ENCODE results near the gene TRIM29.

TRIM29 gene

GRCh38 chr11:120149246-120149645 lies 11.3 kb upstream of the TRIM29 start (continued):
- TF ChIP-seq CSRNP3 (CRISPR knock-in tag; IDR thresholded peaks at IDR 0.05) (no peak), OSR1 (CRISPR knock-in tag; IDR thresholded peaks at IDR 0.05) (no peak), TSHZ2 (CRISPR knock-in tag; IDR thresholded peaks at IDR 0.05) (no peak), PPARA (CRISPR knock-in tag; IDR thresholded peaks at IDR 0.05; ENCODE audit: borderline replicate concordance) (no peak), CSDC2 (CRISPR knock-in tag; IDR thresholded peaks at IDR 0.05) (no peak), BACH2 (CRISPR knock-in tag; IDR thresholded peaks at IDR 0.05; ENCODE audit: borderline replicate concordance) (no peak), ZNF8 (CRISPR knock-in tag; IDR thresholded peaks at IDR 0.05) (no peak), ARNTL (CRISPR knock-in tag; IDR thresholded peaks at IDR 0.05; ENCODE audit: borderline replicate concordance, low read depth) (no peak)

GRCh38 chr11:120147950-120148270 lies 10.0 kb upstream of the TRIM29 start:
- ATAC-seq: no peak
- TF ChIP-seq ZNF70 (CRISPR knock-in tag; IDR thresholded peaks at IDR 0.05): no peak
- no peak for TF ChIP-seq CSDC2 (CRISPR knock-in tag; IDR thresholded peaks at IDR 0.05)
- TF ChIP-seq ZFP3 (CRISPR knock-in tag; IDR thresholded peaks at IDR 0.05): no peak
- no peak for TF ChIP-seq ZNF565 (CRISPR knock-in tag; conservative IDR thresholded peaks at IDR 0.05; ENCODE audit: low read depth)
- no peak for TF ChIP-seq ESRRG (CRISPR knock-in tag; IDR thresholded peaks at IDR 0.05)
- TF ChIP-seq TOX (CRISPR knock-in tag; IDR thresholded peaks at IDR 0.05; ENCODE audit: borderline replicate concordance): no peak
- no peak for TF ChIP-seq TSHZ2 (CRISPR knock-in tag; IDR thresholded peaks at IDR 0.05)
- no peak for TF ChIP-seq ZNF8 (CRISPR knock-in tag; IDR thresholded peaks at IDR 0.05)
- TF ChIP-seq PATZ1 (CRISPR knock-in tag; IDR thresholded peaks at IDR 0.05; ENCODE audit: borderline replicate concordance): no peak
- TF ChIP-seq TCF4 (CRISPR knock-in tag; IDR thresholded peaks at IDR 0.05; ENCODE audit: borderline replicate concordance): no peak

GRCh38 chr11:120147094-120147949 lies 9.4 kb upstream of the TRIM29 start:
- no peak for TF ChIP-seq ZC3H10 (CRISPR knock-in tag; IDR thresholded peaks at IDR 0.05)
- TF ChIP-seq ARNTL (CRISPR knock-in tag; IDR thresholded peaks at IDR 0.05; ENCODE audit: borderline replicate concordance, low read depth): no peak
- TF ChIP-seq BACH2 (CRISPR knock-in tag; IDR thresholded peaks at IDR 0.05; ENCODE audit: borderline replicate concordance): no peak
- no peak for ATAC-seq

- no peak for ATAC-seq
- TF ChIP-seq POU6F1 (CRISPR knock-in tag; IDR thresholded peaks at IDR 0.05; ENCODE audit: borderline replicate concordance, low read depth): no peak
- no peak for TF ChIP-seq ZC3H10 (CRISPR knock-in tag; IDR thresholded peaks at IDR 0.05)
- no peak for TF ChIP-seq TOX (CRISPR knock-in tag; IDR thresholded peaks at IDR 0.05; ENCODE audit: borderline replicate concordance)
- no peak for TF ChIP-seq ZFP3 (CRISPR knock-in tag; IDR thresholded peaks at IDR 0.05)
- TF ChIP-seq TCF4 (CRISPR knock-in tag; IDR thresholded peaks at IDR 0.05; ENCODE audit: borderline replicate concordance): no peak
- TF ChIP-seq CREB5 (CRISPR knock-in tag; IDR thresholded peaks at IDR 0.05; ENCODE audit: low read depth): no peak
- TF ChIP-seq RARB (CRISPR knock-in tag; IDR thresholded peaks at IDR 0.05): no peak
- TF ChIP-seq BACH2 (CRISPR knock-in tag; IDR thresholded peaks at IDR 0.05; ENCODE audit: borderline replicate concordance): no peak
- TF ChIP-seq ZFP30 (CRISPR knock-in tag; IDR thresholded peaks at IDR 0.05): no peak
- no peak for TF ChIP-seq OSR1 (CRISPR knock-in tag; IDR thresholded peaks at IDR 0.05)
- TF ChIP-seq PPARA (CRISPR knock-in tag; IDR thresholded peaks at IDR 0.05; ENCODE audit: borderline replicate concordance): no peak
- no peak for TF ChIP-seq CSDC2 (CRISPR knock-in tag; IDR thresholded peaks at IDR 0.05)
Measured at GRCh38 chr11:120146413-120147093, 8.6 kb upstream of the TRIM29 start.

Data from SK-N-SH treated with all-trans-retinoic acid at 6 μM for 48 hours (cell line).